ENCODE measurements around the gene BMI1. TPM values are rescaled to one million over a fixed set of nuclear protein-coding genes. Genes with fewer than 3 reads are reported as not detected.

Gene BMI1
- total RNA-seq, 1 donor from 2014 or later: 59.1 TPM

GRCh38 chr10:22338931-22339330 is 18.0 kb downstream of the BMI1 start:
- no peak overlapping the region for H3K4me2 ChIP-seq
- Mint-ChIP-seq H3K9me3 (peaks cover under 1% of the 10 kb centered on the region), H3K27ac (no peak overlapping the region), H3K4me1 (peaks cover 18% of the 10 kb centered on the region), H3K27me3 (ENCODE audit: insufficient read depth, low read depth) (peaks cover 69% of the 10 kb centered on the region), H3K36me3 (no peaks in the 10 kb centered on the region), H3K4me3 (no peak overlapping the region)
- no peak overlapping the region for H3K27ac ChIP-seq
- no peaks in the 10 kb centered on the region for H3K9me3 ChIP-seq (ENCODE audit: low read depth)
- H2AFZ ChIP-seq (replicated peaks): no peak overlapping the region
- TF ChIP-seq EZH2phosphoT487 (IDR thresholded peaks at IDR 0.05) (no peak), EZH2 (IDR thresholded peaks at IDR 0.05) (no peak), CTCF (IDR thresholded peaks at IDR 0.05) (no peak)
- H3K9ac ChIP-seq: no peak overlapping the region
- H3K79me2 ChIP-seq (ENCODE audit: low read depth): no peaks in the 10 kb centered on the region
- no peak overlapping the region for H3K4me3 ChIP-seq
- no peaks in the 10 kb centered on the region for H3K36me3 ChIP-seq
- DNase-seq (ENCODE audit: low spot score): no peak
- peaks cover 19% of the 10 kb centered on the region for H3K4me1 ChIP-seq
- H3F3A ChIP-seq (ENCODE audit: low read depth): peaks cover 68% of the 10 kb centered on the region
- H4K20me1 ChIP-seq (ENCODE audit: low read depth): peaks cover 32% of the 10 kb centered on the region
- peaks cover 100% of the 10 kb centered on the region for H3K27me3 ChIP-seq

- no peaks in the 10 kb centered on the region for H3K79me2 ChIP-seq (ENCODE audit: low read depth)
- no peaks in the 10 kb centered on the region for H3K9me3 ChIP-seq (ENCODE audit: low read depth)
- TF ChIP-seq CTCF (IDR thresholded peaks at IDR 0.05) (no peak), EZH2phosphoT487 (IDR thresholded peaks at IDR 0.05) (no peak), EZH2 (IDR thresholded peaks at IDR 0.05) (no peak)
- peaks cover 68% of the 10 kb centered on the region for H3F3A ChIP-seq (ENCODE audit: low read depth)
- Mint-ChIP-seq H3K27me3 (ENCODE audit: insufficient read depth, low read depth) (peaks cover 72% of the 10 kb centered on the region), H3K36me3 (no peaks in the 10 kb centered on the region), H3K9me3 (peaks cover 4% of the 10 kb centered on the region), H3K27ac (no peak overlapping the region), H3K4me3 (peak overlapping the region; percentile 93), H3K4me1 (peaks cover 21% of the 10 kb centered on the region)
- H3K4me3 ChIP-seq: peak overlapping the region; percentile 69
- peak overlapping the region; percentile 76 for H3K4me2 ChIP-seq
- peak overlapping the region; percentile 88 for H2AFZ ChIP-seq (replicated peaks)
- DNase-seq (ENCODE audit: low spot score): no peak
- no peak overlapping the region for H3K27ac ChIP-seq
- peaks cover 32% of the 10 kb centered on the region for H4K20me1 ChIP-seq (ENCODE audit: low read depth)
- H3K27me3 ChIP-seq: peaks cover 100% of the 10 kb centered on the region
- no peaks in the 10 kb centered on the region for H3K36me3 ChIP-seq
- no peak overlapping the region for H3K9ac ChIP-seq
- H3K4me1 ChIP-seq: peaks cover 19% of the 10 kb centered on the region
Observed at GRCh38 chr10:22339761-22340328, 18.9 kb downstream of the BMI1 start.

GRCh38 chr10:22340329-22341189 is 19.7 kb downstream of the BMI1 start:
- peaks cover 72% of the 10 kb centered on the region for H3K27me3 Mint-ChIP-seq (ENCODE audit: insufficient read depth, low read depth)
- Histone ChIP-seq H2AFZ (replicated peaks) (peak overlapping the region; percentile 88), H3K4me3 (peak overlapping the region; percentile 69), H3F3A (ENCODE audit: low read depth) (peaks cover 63% of the 10 kb centered on the region), H3K27ac (no peak overlapping the region), H3K36me3 (no peaks in the 10 kb centered on the region), H3K79me2 (ENCODE audit: low read depth) (no peaks in the 10 kb centered on the region), H3K4me2 (peak overlapping the region; percentile 76), H4K20me1 (ENCODE audit: low read depth) (peaks cover 32% of the 10 kb centered on the region), H3K9me3 (ENCODE audit: low read depth) (no peaks in the 10 kb centered on the region), H3K4me1 (peaks cover 19% of the 10 kb centered on the region), H3K9ac (no peak overlapping the region), H3K27me3 (peaks cover 100% of the 10 kb centered on the region)
- peak; percentile 86 for DNase-seq (ENCODE audit: low spot score)
- H3K4me3 Mint-ChIP-seq: peak overlapping the region; percentile 93
- TF ChIP-seq EZH2phosphoT487 (IDR thresholded peaks at IDR 0.05) (no peak), EZH2 (IDR thresholded peaks at IDR 0.05) (peak; percentile 20)
- no peak overlapping the region for H3K27ac Mint-ChIP-seq
- peaks cover 4% of the 10 kb centered on the region for H3K9me3 Mint-ChIP-seq
- peaks cover 22% of the 10 kb centered on the region for H3K4me1 Mint-ChIP-seq
- no peaks in the 10 kb centered on the region for H3K36me3 Mint-ChIP-seq
